Dendritic cell treated with granulocyte-macrophage colony-stimulating factor and Interleukin-4, amounts not matched to agents 40 ng/mL and 50 ng/mL, for 4 days (primary cell): ENCODE measurements around the gene CCDC73.
"Not testable (repeated sequence)": the region's sequence is repeated elsewhere in the genome, so short reads cannot be mapped to it uniquely, and the experiment has no call there.

ENCODE experiments used
- H3K27ac Mint-ChIP-seq: one replicate; pipeline ENCODE4 v1.8.0; 2022; ENCODE audit warnings: mild to moderate bottlenecking, mixed read lengths
- H3K27me3 Mint-ChIP-seq: one replicate; pipeline ENCODE4 v1.8.0; 2022; ENCODE audit warnings: mild to moderate bottlenecking, mixed read lengths
- H3K36me3 Mint-ChIP-seq: one replicate; pipeline ENCODE4 v1.8.0; 2022; ENCODE audit warnings: low read depth, mixed read lengths
- H3K4me1 Mint-ChIP-seq: one replicate; pipeline ENCODE4 v1.8.0; 2022; ENCODE audit warnings: low read depth, mixed read lengths
- H3K4me3 Mint-ChIP-seq: one replicate; pipeline ENCODE4 v1.8.0; 2022; ENCODE audit warnings: mild to moderate bottlenecking, moderate library complexity, mixed read lengths
- H3K9me3 Mint-ChIP-seq: one replicate; pipeline ENCODE4 v1.8.0; 2022; ENCODE audit warnings: mixed read lengths
- intact Hi-C: fragments of 100-400 bp; cut with micrococcal nuclease; formaldehyde crosslinking; loops from one replicate; pipeline ENCODE4 v1.15.0; 2022

CCDC73 gene

GRCh38 chr11:32708978-32709377 lies 85.5 kb downstream of the CCDC73 start:
- intact Hi-C loops, H3K4me3 Mint-ChIP-seq, H3K27ac Mint-ChIP-seq: not testable (repeated sequence)

GRCh38 chr11:32706985-32707741 lies 87.3 kb downstream of the CCDC73 start:
- H3K27ac Mint-ChIP-seq, result no peak overlapping the region
- H3K36me3 Mint-ChIP-seq, result no peaks in the 10 kb centered on the region
- H3K4me1 Mint-ChIP-seq, result peaks cover 15% of the 10 kb centered on the region
- no peak overlapping the region for H3K4me3 Mint-ChIP-seq
- intact Hi-C loops, result no loop called here
- H3K27me3 Mint-ChIP-seq, result no peaks in the 10 kb centered on the region
- peaks cover 20% of the 10 kb centered on the region for H3K9me3 Mint-ChIP-seq

More at GRCh38 chr11:32708978-32709377, 85.5 kb downstream of the CCDC73 start:
- H3K4me1 Mint-ChIP-seq, H3K27me3 Mint-ChIP-seq, H3K36me3 Mint-ChIP-seq: not testable (repeated sequence)
- H3K9me3 Mint-ChIP-seq, result peaks cover 18% of the 10 kb centered on the region

GRCh38 chr11:32705309-32706033 lies 89.0 kb downstream of the CCDC73 start:
- intact Hi-C loops, result no loop called here
- Mint-ChIP-seq H3K9me3 (peaks cover 20% of the 10 kb centered on the region), H3K4me1 (peaks cover 22% of the 10 kb centered on the region), H3K36me3 (no peaks in the 10 kb centered on the region), H3K27ac (no peak overlapping the region), H3K4me3 (no peak overlapping the region), H3K27me3 (no peaks in the 10 kb centered on the region)

- peaks cover 22% of the 10 kb centered on the region for H3K4me1 Mint-ChIP-seq
- H3K9me3 Mint-ChIP-seq, result peaks cover 20% of the 10 kb centered on the region
- H3K27ac Mint-ChIP-seq, result no peak overlapping the region
- no peaks in the 10 kb centered on the region for H3K36me3 Mint-ChIP-seq
- no peaks in the 10 kb centered on the region for H3K27me3 Mint-ChIP-seq
- no peak overlapping the region for H3K4me3 Mint-ChIP-seq
- intact Hi-C loops, result no loop called here
Measured at GRCh38 chr11:32704775-32705174, 89.7 kb downstream of the CCDC73 start.

- intact Hi-C loops, result no loop called here
- Mint-ChIP-seq H3K27ac (no peak overlapping the region), H3K36me3 (no peaks in the 10 kb centered on the region), H3K4me1 (peaks cover 22% of the 10 kb centered on the region), H3K9me3 (peaks cover 20% of the 10 kb centered on the region), H3K27me3 (no peaks in the 10 kb centered on the region), H3K4me3 (no peak overlapping the region)
Measured at GRCh38 chr11:32704261-32704660, 90.2 kb downstream of the CCDC73 start.

- Mint-ChIP-seq H3K4me3 (no peak overlapping the region), H3K27me3 (no peaks in the 10 kb centered on the region), H3K9me3 (peaks cover 20% of the 10 kb centered on the region), H3K27ac (peak overlapping the region; percentile 11), H3K4me1 (peaks cover 17% of the 10 kb centered on the region), H3K36me3 (no peaks in the 10 kb centered on the region)
- intact Hi-C loops, result no loop called here
Measured at GRCh38 chr11:32701616-32702015, 92.8 kb downstream of the CCDC73 start.

- Mint-ChIP-seq H3K9me3 (no peaks in the 10 kb centered on the region), H3K36me3 (no peaks in the 10 kb centered on the region), H3K4me3 (no peak overlapping the region), H3K27me3 (peaks cover 2% of the 10 kb centered on the region), H3K27ac (no peak overlapping the region), H3K4me1 (peaks cover 16% of the 10 kb centered on the region)
- intact Hi-C loops, result no loop called here
Measured at GRCh38 chr11:32698579-32698978, 95.9 kb downstream of the CCDC73 start.

GRCh38 chr11:32671051-32671450 lies 123.4 kb downstream of the CCDC73 start:
- Mint-ChIP-seq H3K36me3 (no peaks in the 10 kb centered on the region), H3K27ac (no peak overlapping the region), H3K27me3 (no peaks in the 10 kb centered on the region), H3K4me1 (no peaks in the 10 kb centered on the region), H3K4me3 (no peak overlapping the region), H3K9me3 (peaks cover 18% of the 10 kb centered on the region)
- intact Hi-C loops, result no loop called here

- no peaks in the 10 kb centered on the region for H3K36me3 Mint-ChIP-seq
- intact Hi-C loops, result no loop called here
Measured at GRCh38 chr11:32659672-32660071, 134.8 kb downstream of the CCDC73 start.

GRCh38 chr11:32658639-32659406 lies 135.6 kb downstream of the CCDC73 start:
- Mint-ChIP-seq H3K4me1 (no peaks in the 10 kb centered on the region), H3K36me3 (no peaks in the 10 kb centered on the region), H3K27me3 (peaks cover 2% of the 10 kb centered on the region), H3K4me3 (no peak overlapping the region), H3K27ac (no peak overlapping the region), H3K9me3 (no peaks in the 10 kb centered on the region)
- intact Hi-C loops, result no loop called here

More at GRCh38 chr11:32659672-32660071, 134.8 kb downstream of the CCDC73 start:
- H3K9me3 Mint-ChIP-seq, result peaks cover 7% of the 10 kb centered on the region
- no peak overlapping the region for H3K27ac Mint-ChIP-seq
- H3K4me3 Mint-ChIP-seq, result no peak overlapping the region
- peaks cover 2% of the 10 kb centered on the region for H3K27me3 Mint-ChIP-seq
- no peaks in the 10 kb centered on the region for H3K4me1 Mint-ChIP-seq

- no peak overlapping the region for H3K27ac Mint-ChIP-seq
- no peak overlapping the region for H3K4me3 Mint-ChIP-seq
- intact Hi-C loops, result no loop called here
Measured at GRCh38 chr11:32643526-32643925, 150.9 kb downstream of the CCDC73 start.

GRCh38 chr11:32641361-32641760 lies 153.1 kb downstream of the CCDC73 start:
- no peaks in the 10 kb centered on the region for H3K4me1 Mint-ChIP-seq

More at GRCh38 chr11:32643526-32643925, 150.9 kb downstream of the CCDC73 start:
- no peaks in the 10 kb centered on the region for H3K4me1 Mint-ChIP-seq
- H3K36me3 Mint-ChIP-seq, result no peaks in the 10 kb centered on the region
- H3K27me3 Mint-ChIP-seq, result no peaks in the 10 kb centered on the region
- no peaks in the 10 kb centered on the region for H3K9me3 Mint-ChIP-seq

GRCh38 chr11:32635819-32636218 lies 158.6 kb downstream of the CCDC73 start:
- Mint-ChIP-seq H3K36me3 (no peaks in the 10 kb centered on the region), H3K27me3 (no peaks in the 10 kb centered on the region), H3K4me3 (no peak overlapping the region), H3K9me3 (no peaks in the 10 kb centered on the region), H3K4me1 (peaks cover 5% of the 10 kb centered on the region), H3K27ac (no peak overlapping the region)
- intact Hi-C loops, result no loop called here

More at GRCh38 chr11:32641361-32641760, 153.1 kb downstream of the CCDC73 start:
- Mint-ChIP-seq H3K27ac (no peak overlapping the region), H3K9me3 (no peaks in the 10 kb centered on the region), H3K27me3 (no peaks in the 10 kb centered on the region), H3K4me3 (no peak overlapping the region), H3K36me3 (no peaks in the 10 kb centered on the region)
- intact Hi-C loops, result no loop called here

- no peaks in the 10 kb centered on the region for H3K9me3 Mint-ChIP-seq
- H3K27me3 Mint-ChIP-seq, result no peaks in the 10 kb centered on the region
- H3K4me1 Mint-ChIP-seq, result peaks cover 5% of the 10 kb centered on the region
- H3K27ac Mint-ChIP-seq, result no peak overlapping the region
- intact Hi-C loops, result no loop called here
- no peaks in the 10 kb centered on the region for H3K36me3 Mint-ChIP-seq
- H3K4me3 Mint-ChIP-seq, result no peak overlapping the region
Measured at GRCh38 chr11:32630844-32631243, 163.6 kb downstream of the CCDC73 start.
